ENCODE measurements around the gene USP48.
"Not testable (repeated sequence)": the region's sequence is repeated elsewhere in the genome, so short reads cannot be mapped to it uniquely, and the experiment has no call there.

Gene USP48

GRCh38 chr1:21814241-21814918 is 31.4 kb upstream of the USP48 start:
- no peak for DNase-seq

- no peak for DNase-seq
These were observed 30.6 kb upstream of the USP48 start for GRCh38 chr1:21813542-21813941.

GRCh38 chr1:21811875-21812305 is 28.9 kb upstream of the USP48 start, which contains the start of gene LDLRAD2:
Gene LDLRAD2 (plus strand): TSS chr1:21812265. CDS start chr1:21812452, 187 bp downstream.
- no peak for DNase-seq

GRCh38 chr1:21804536-21804935 is 21.6 kb upstream of the USP48 start:
- no peak for DNase-seq

- no peak for DNase-seq
These were observed 18.2 kb upstream of the USP48 start for GRCh38 chr1:21801100-21801499.

- DNase-seq = peak; percentile 49
These were observed 16.8 kb upstream of the USP48 start for GRCh38 chr1:21799730-21800129.

- no peak for DNase-seq
These were observed 12.1 kb upstream of the USP48 start for GRCh38 chr1:21795075-21795474.

- no peak for DNase-seq
These were observed 11.7 kb upstream of the USP48 start for GRCh38 chr1:21794656-21795055.

GRCh38 chr1:21793104-21793503 is 10.2 kb upstream of the USP48 start:
- no peak for DNase-seq

GRCh38 chr1:21786640-21787039 is 3.7 kb upstream of the USP48 start:
- no peak for DNase-seq

GRCh38 chr1:21785764-21786163 is 2.8 kb upstream of the USP48 start:
- DNase-seq = not testable (repeated sequence)

GRCh38 chr1:21783679-21784603 is 992 bp upstream of the USP48 start:
- peak; percentile 97 for DNase-seq

GRCh38 chr1:21782349-21782867 is 541 bp downstream of the USP48 start:
- peak; percentile 70 for DNase-seq

GRCh38 chr1:21781815-21782348 is 1.1 kb downstream of the USP48 start:
- peak; percentile 35 for DNase-seq

- no peak for DNase-seq
These were observed 3.1 kb downstream of the USP48 start for GRCh38 chr1:21779613-21780521.

GRCh38 chr1:21778405-21778727 is 4.6 kb downstream of the USP48 start:
- DNase-seq = no peak

- not testable (repeated sequence) for DNase-seq
These were observed 6.0 kb downstream of the USP48 start for GRCh38 chr1:21776925-21777324.

GRCh38 chr1:21775985-21776562 is 6.9 kb downstream of the USP48 start:
- DNase-seq = no peak

- no peak for DNase-seq
These were observed 7.4 kb downstream of the USP48 start for GRCh38 chr1:21775550-21775914.

- DNase-seq = no peak
These were observed 8.0 kb downstream of the USP48 start for GRCh38 chr1:21774835-21775549.

- peak; percentile 35 for DNase-seq
These were observed 9.4 kb downstream of the USP48 start for GRCh38 chr1:21773585-21773984.
